ENCODE measurements around the gene MACROD2.

MACROD2 gene

GRCh38 chr20:15248618-15249395, 1253.5 kb downstream of the MACROD2 start:
- no peak overlapping the region for H3K4me3 Mint-ChIP-seq
- no peaks in the 10 kb centered on the region for H3K27me3 Mint-ChIP-seq
- H3K9me3 Mint-ChIP-seq (ENCODE audit: low read depth), result no peaks in the 10 kb centered on the region
- no peaks in the 10 kb centered on the region for H3K4me1 Mint-ChIP-seq (ENCODE audit: low read depth)
- no peak overlapping the region for H3K27ac Mint-ChIP-seq
- H3K36me3 Mint-ChIP-seq, result no peaks in the 10 kb centered on the region

GRCh38 chr20:15251171-15251570, 1255.9 kb downstream of the MACROD2 start:
- Mint-ChIP-seq H3K27me3 (no peaks in the 10 kb centered on the region), H3K27ac (no peak overlapping the region), H3K4me3 (no peak overlapping the region), H3K4me1 (ENCODE audit: low read depth) (no peaks in the 10 kb centered on the region), H3K9me3 (ENCODE audit: low read depth) (no peaks in the 10 kb centered on the region), H3K36me3 (no peaks in the 10 kb centered on the region)

- Mint-ChIP-seq H3K27ac (no peak overlapping the region), H3K4me3 (no peak overlapping the region), H3K4me1 (ENCODE audit: low read depth) (no peaks in the 10 kb centered on the region), H3K36me3 (no peaks in the 10 kb centered on the region), H3K9me3 (ENCODE audit: low read depth) (no peaks in the 10 kb centered on the region), H3K27me3 (no peaks in the 10 kb centered on the region)
These were observed 1257.0 kb downstream of the MACROD2 start for GRCh38 chr20:15252304-15252703.

- Mint-ChIP-seq H3K27me3 (no peaks in the 10 kb centered on the region), H3K27ac (no peak overlapping the region), H3K4me3 (no peak overlapping the region), H3K4me1 (ENCODE audit: low read depth) (no peaks in the 10 kb centered on the region), H3K9me3 (ENCODE audit: low read depth) (no peaks in the 10 kb centered on the region), H3K36me3 (no peaks in the 10 kb centered on the region)
These were observed 1258.1 kb downstream of the MACROD2 start for GRCh38 chr20:15253431-15253830.

- H3K27me3 Mint-ChIP-seq, result no peaks in the 10 kb centered on the region
- no peak overlapping the region for H3K27ac Mint-ChIP-seq
- no peak overlapping the region for H3K4me3 Mint-ChIP-seq
- H3K36me3 Mint-ChIP-seq, result no peaks in the 10 kb centered on the region
- no peaks in the 10 kb centered on the region for H3K9me3 Mint-ChIP-seq (ENCODE audit: low read depth)
- H3K4me1 Mint-ChIP-seq (ENCODE audit: low read depth), result no peaks in the 10 kb centered on the region
These were observed 1261.6 kb downstream of the MACROD2 start for GRCh38 chr20:15256676-15257568.

- H3K4me3 Mint-ChIP-seq, result no peak overlapping the region
- H3K9me3 Mint-ChIP-seq (ENCODE audit: low read depth), result peaks cover 5% of the 10 kb centered on the region
- H3K27me3 Mint-ChIP-seq, result no peaks in the 10 kb centered on the region
- no peak overlapping the region for H3K27ac Mint-ChIP-seq
- H3K36me3 Mint-ChIP-seq, result no peaks in the 10 kb centered on the region
- no peaks in the 10 kb centered on the region for H3K4me1 Mint-ChIP-seq (ENCODE audit: low read depth)
These were observed 1262.2 kb downstream of the MACROD2 start for GRCh38 chr20:15257569-15257870.

- H3K9me3 Mint-ChIP-seq (ENCODE audit: low read depth), result peaks cover 8% of the 10 kb centered on the region
- no peaks in the 10 kb centered on the region for H3K27me3 Mint-ChIP-seq
- no peaks in the 10 kb centered on the region for H3K4me1 Mint-ChIP-seq (ENCODE audit: low read depth)
- no peak overlapping the region for H3K27ac Mint-ChIP-seq
- H3K4me3 Mint-ChIP-seq, result no peak overlapping the region
- no peaks in the 10 kb centered on the region for H3K36me3 Mint-ChIP-seq
These were observed 1270.4 kb downstream of the MACROD2 start for GRCh38 chr20:15265581-15266309.

GRCh38 chr20:15267935-15268334, 1272.6 kb downstream of the MACROD2 start:
- Mint-ChIP-seq H3K4me1 (ENCODE audit: low read depth) (no peaks in the 10 kb centered on the region), H3K27ac (no peak overlapping the region), H3K36me3 (no peaks in the 10 kb centered on the region), H3K27me3 (no peaks in the 10 kb centered on the region), H3K4me3 (no peak overlapping the region), H3K9me3 (ENCODE audit: low read depth) (peaks cover 7% of the 10 kb centered on the region)

- H3K27me3 Mint-ChIP-seq, result no peaks in the 10 kb centered on the region
- no peaks in the 10 kb centered on the region for H3K36me3 Mint-ChIP-seq
- H3K4me3 Mint-ChIP-seq, result no peak overlapping the region
- H3K9me3 Mint-ChIP-seq (ENCODE audit: low read depth), result peaks cover 5% of the 10 kb centered on the region
- H3K27ac Mint-ChIP-seq, result no peak overlapping the region
- H3K4me1 Mint-ChIP-seq (ENCODE audit: low read depth), result no peaks in the 10 kb centered on the region
These were observed 1282.7 kb downstream of the MACROD2 start for GRCh38 chr20:15278041-15278440.

- H3K9me3 Mint-ChIP-seq (ENCODE audit: low read depth), result peaks cover 15% of the 10 kb centered on the region
- no peaks in the 10 kb centered on the region for H3K4me1 Mint-ChIP-seq (ENCODE audit: low read depth)
- H3K27me3 Mint-ChIP-seq, result no peaks in the 10 kb centered on the region
- no peaks in the 10 kb centered on the region for H3K36me3 Mint-ChIP-seq
- no peak overlapping the region for H3K4me3 Mint-ChIP-seq
- no peak overlapping the region for H3K27ac Mint-ChIP-seq
These were observed 1292.0 kb downstream of the MACROD2 start for GRCh38 chr20:15287329-15287728.

- no peaks in the 10 kb centered on the region for H3K36me3 Mint-ChIP-seq
- H3K27me3 Mint-ChIP-seq, result no peaks in the 10 kb centered on the region
- H3K4me3 Mint-ChIP-seq, result no peak overlapping the region
- H3K27ac Mint-ChIP-seq, result no peak overlapping the region
- H3K9me3 Mint-ChIP-seq (ENCODE audit: low read depth), result peaks cover 11% of the 10 kb centered on the region
- no peaks in the 10 kb centered on the region for H3K4me1 Mint-ChIP-seq (ENCODE audit: low read depth)
These were observed 1292.8 kb downstream of the MACROD2 start for GRCh38 chr20:15288106-15288505.

- no peak overlapping the region for H3K4me3 Mint-ChIP-seq
These were observed 1294.0 kb downstream of the MACROD2 start for GRCh38 chr20:15289337-15289736.

GRCh38 chr20:15292405-15292804, 1297.1 kb downstream of the MACROD2 start:
- Mint-ChIP-seq H3K27ac (no peak overlapping the region), H3K27me3 (no peaks in the 10 kb centered on the region), H3K4me1 (ENCODE audit: low read depth) (no peaks in the 10 kb centered on the region), H3K9me3 (ENCODE audit: low read depth) (peaks cover 8% of the 10 kb centered on the region), H3K36me3 (no peaks in the 10 kb centered on the region), H3K4me3 (no peak overlapping the region)

More at GRCh38 chr20:15289337-15289736, 1294.0 kb downstream of the MACROD2 start:
- Mint-ChIP-seq H3K27me3 (no peaks in the 10 kb centered on the region), H3K4me1 (ENCODE audit: low read depth) (no peaks in the 10 kb centered on the region), H3K36me3 (no peaks in the 10 kb centered on the region), H3K9me3 (ENCODE audit: low read depth) (peaks cover 8% of the 10 kb centered on the region), H3K27ac (no peak overlapping the region)

GRCh38 chr20:15296422-15296821, 1301.1 kb downstream of the MACROD2 start:
- Mint-ChIP-seq H3K27me3 (no peaks in the 10 kb centered on the region), H3K36me3 (no peaks in the 10 kb centered on the region), H3K4me1 (ENCODE audit: low read depth) (no peaks in the 10 kb centered on the region), H3K4me3 (no peak overlapping the region), H3K9me3 (ENCODE audit: low read depth) (peaks cover 5% of the 10 kb centered on the region), H3K27ac (no peak overlapping the region)
